ENCODE data around the gene RAD54L.
"Not testable (repeated sequence)": the region's sequence is repeated elsewhere in the genome, so short reads cannot be mapped to it uniquely, and the experiment has no call there.

Gene RAD54L

GRCh38 chr1:46247436-46248121 lies at the start of gene RAD54L:
Gene RAD54L (plus strand): TSS chr1:46247763. CDS start chr1:46248406, 643 bp downstream.
- DNase-seq = peak; percentile 97 to 98

GRCh38 chr1:46197964-46198811 lies 49.4 kb upstream of the RAD54L start, which contains the start of gene POMGNT1:
Gene POMGNT1 (minus strand): TSS chr1:46198434. CDS start chr1:46197821, 613 bp downstream.
- peak; percentile 74 to 78 for DNase-seq

DNA sequence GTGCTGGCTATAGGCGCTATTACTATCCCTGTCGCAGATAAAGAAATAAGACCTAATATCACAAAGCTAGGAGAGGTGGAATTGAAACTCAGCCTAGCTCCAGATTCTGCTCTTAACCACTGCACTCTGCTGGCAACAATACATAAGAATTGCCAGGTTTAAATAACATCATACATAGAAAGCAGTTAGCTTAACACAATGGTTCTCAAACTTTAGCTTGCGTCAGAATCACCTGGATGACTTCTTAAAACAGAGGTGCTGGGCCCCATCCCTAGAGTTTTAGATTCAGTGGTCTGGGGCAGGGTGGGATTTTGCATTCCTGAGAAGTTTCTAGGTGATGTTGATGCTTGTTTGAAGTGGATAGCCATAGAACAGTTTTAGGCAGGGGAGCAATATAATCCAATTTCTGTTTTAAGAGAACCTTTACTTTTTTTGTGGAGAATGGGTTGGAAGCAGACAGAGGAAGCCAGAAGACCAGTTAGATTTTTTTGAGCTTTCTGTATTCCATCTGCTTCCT lies 48.3 kb upstream of the RAD54L start:
- no peak for DNase-seq

- DNase-seq = no peak
These were observed 43.7 kb upstream of the RAD54L start for GRCh38 chr1:46203738-46204405.

DNA sequence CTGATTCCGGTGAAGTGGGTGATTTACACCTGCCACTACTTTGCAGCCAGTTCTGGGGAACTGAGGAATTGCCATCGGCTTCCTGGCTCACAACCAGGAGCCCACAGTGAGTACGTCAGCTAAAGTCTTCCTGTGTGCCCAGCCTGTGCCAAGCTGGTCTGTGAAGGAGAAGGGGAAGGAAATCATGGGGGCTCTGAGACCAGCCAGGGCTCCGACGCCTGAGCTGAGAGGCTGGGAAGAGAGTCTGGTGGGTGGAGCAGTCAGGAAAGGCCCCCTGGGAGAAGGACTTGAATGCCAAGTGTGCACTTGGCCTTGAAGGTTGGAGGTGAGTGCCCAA lies 43.2 kb upstream of the RAD54L start:
- no peak for DNase-seq

DNA sequence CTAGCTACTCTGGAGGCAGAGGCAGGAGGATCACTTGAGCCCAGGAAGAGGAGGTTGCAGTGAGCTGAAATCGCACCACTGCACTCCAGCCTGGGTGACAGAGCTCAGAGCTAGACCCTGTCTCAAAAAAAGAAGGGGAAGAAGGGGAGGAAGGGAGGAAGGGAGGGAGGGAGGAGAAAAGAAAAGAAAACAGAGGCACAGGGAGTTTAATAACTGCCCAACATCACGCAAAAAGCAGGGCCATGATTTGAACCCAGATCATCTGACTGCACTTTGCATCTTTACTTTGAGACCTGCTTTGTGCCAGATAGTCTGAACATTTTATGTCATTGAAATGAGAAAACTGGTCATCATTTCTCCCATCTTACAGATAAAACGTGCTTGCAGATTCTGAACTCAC lies 42.4 kb upstream of the RAD54L start:
- no peak for DNase-seq

DNA sequence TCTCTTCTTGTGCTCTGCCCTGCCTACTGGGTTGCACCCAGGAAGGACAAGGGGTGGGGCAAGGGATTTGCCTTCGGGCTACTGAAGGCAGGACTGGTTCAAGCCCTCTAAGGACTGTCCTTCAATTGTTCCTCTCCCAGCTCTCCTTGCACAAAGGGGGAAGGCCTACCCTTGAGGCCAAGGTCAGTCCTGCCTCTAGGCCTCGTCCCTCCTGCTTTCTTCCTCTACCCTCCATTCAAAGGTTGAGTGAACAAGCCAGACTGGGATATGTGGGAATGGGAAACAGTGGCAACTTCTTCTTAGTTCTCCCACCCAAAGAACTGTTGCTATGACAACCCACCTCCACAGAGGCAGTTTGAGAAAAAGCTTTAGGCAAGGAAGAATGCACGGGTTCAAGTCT lies 41.8 kb upstream of the RAD54L start:
- DNase-seq = no peak

GRCh38 chr1:46206399-46206798 lies 41.2 kb upstream of the RAD54L start:
- no peak for DNase-seq

GRCh38 chr1:46210561-46210960 lies 37.0 kb upstream of the RAD54L start:
- no peak for DNase-seq

DNA sequence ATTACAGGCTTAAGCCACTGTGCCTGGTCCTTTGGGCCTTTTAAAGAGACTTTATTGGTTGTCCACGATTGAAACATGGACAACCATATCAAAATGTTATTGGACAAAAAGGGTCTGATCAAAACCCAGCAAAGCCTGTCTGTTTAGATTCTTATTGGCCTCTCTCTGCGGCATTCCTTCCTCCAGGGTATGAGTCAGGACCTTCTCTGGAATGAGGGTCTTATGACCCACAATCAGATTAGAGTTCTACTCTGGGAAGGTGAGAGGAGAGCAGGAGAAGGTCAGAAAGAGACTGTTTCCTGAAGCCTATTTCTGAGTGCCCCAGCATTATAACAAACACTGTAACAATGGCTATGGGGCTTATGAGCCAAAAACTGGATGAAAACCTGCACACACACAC lies 36.5 kb upstream of the RAD54L start:
- DNase-seq = no peak

GRCh38 chr1:46215504-46215903 lies 32.1 kb upstream of the RAD54L start:
- no peak for DNase-seq

- no peak for DNase-seq
These were observed 29.1 kb upstream of the RAD54L start for GRCh38 chr1:46218443-46218842.

GRCh38 chr1:46219551-46220520 lies 27.7 kb upstream of the RAD54L start:
- no peak for DNase-seq

- no peak for DNase-seq
These were observed 26.8 kb upstream of the RAD54L start for GRCh38 chr1:46220808-46221207.

GRCh38 chr1:46221749-46222148 lies 25.8 kb upstream of the RAD54L start:
- DNase-seq = no peak

GRCh38 chr1:46223055-46223454 lies 24.5 kb upstream of the RAD54L start:
- DNase-seq = not testable (repeated sequence)

GRCh38 chr1:46223472-46223943 lies 24.1 kb upstream of the RAD54L start:
- DNase-seq = peak; percentile 58 to 63

DNA sequence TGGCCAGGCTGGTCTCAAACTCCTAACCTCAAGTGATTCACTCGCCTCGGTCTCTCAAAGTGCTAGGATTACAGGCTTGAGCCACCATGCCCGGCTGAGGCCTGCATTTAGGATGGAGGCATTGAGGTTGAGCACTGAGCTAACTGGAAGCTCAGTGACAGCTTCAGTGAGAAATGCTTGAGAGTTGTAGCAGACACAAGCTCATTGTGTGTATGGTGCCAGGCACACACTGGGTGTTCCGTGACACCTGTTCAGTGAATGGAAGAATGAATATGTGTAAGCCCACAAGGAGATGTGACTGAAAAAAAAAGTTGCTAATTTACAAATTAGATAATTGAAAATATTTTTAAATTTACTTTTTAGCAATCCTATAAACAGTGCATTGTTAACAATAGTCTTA lies 22.6 kb upstream of the RAD54L start:
- DNase-seq = no peak

DNA sequence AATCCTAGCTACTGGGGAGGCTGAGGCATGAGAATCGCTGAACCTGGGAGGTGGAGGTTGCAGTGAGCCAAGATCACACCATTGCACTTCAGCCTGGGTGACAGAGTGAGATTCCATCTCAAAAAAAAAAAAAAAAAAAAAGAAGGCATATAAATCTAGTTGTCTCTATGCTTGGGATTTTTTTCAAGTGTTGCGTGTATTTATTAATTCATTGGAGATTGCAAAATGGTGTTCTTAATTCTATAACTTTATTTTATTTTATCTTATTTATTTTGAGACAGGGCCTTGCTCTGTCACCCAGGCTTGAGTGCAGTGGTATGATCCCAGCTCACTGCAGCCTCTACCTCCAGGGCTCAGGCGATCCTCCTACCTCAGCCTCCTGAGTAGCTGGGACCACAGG lies 16.3 kb upstream of the RAD54L start:
- not testable (repeated sequence) for DNase-seq

- DNase-seq = no peak
These were observed 10.7 kb upstream of the RAD54L start for GRCh38 chr1:46236882-46237281.

DNA sequence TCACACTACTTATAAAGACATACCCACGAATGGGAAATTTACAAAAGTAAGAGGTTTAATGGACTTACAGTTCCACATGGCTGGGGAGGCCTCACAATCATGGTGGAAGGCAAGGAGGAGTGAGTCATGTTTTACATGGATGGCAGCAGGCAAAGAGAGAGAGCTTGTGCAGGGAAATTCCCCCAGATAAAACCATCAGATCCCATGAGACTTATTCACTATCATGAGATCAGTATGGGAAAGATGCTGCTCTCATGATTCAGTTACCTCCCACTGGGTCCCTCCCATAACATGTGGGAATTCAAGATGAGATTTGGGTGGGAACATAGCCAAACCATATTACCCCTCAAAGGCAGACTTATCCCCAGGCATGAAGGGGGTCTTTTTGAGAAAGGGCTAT lies 8.7 kb upstream of the RAD54L start:
- DNase-seq = not testable (repeated sequence)

GRCh38 chr1:46241733-46242132 lies 5.8 kb upstream of the RAD54L start:
- DNase-seq = not testable (repeated sequence)

Data from CD4-positive, alpha-beta T cell treated with Interleukin-1 beta for 1 hour (primary cell).